Heart left ventricle (tissue), 13 donors: Measurements from ENCODE around the gene ESR2.

Experiments used
- CTCF ChIP-seq, 12 donors: fragments of 200-600 bp; sonication (generic) in 4 of 12; IDR thresholded peaks; one replicate each; pipeline versions ENCODE4 v1.5.0 to v1.8.0; 2018 to 2022; ENCODE audit warnings: antibody characterized with exemption in 12 of 12, mild to moderate bottlenecking in 5 of 12
- POLR2A ChIP-seq, 2 donors: fragments of 450-650 bp; IDR thresholded peaks; one replicate each; pipeline ENCODE4 v1.6.1; 2017; ENCODE audit warnings: antibody characterized with exemption in 2 of 2, mild to moderate bottlenecking in 2 of 2, moderate library complexity in 2 of 2
- donor health status: ischemic (EF 13 %, LVEDD 7.1; RV severe dilation, severe dysfunction).
- donor health status: DM: no; HTN: yes; CAD: no.
- donor health status: DM: no; HTN: no; CAD: no.
- donor health status: ischemic (EF 25% LVEDD 6.9; RV normal size, moderate dysfunction).
- donor health status: ischemic (EF 25% LVEDD 5.7; RV mildly dilated, moderate dysfunction).
- donor health status: ischemic (EF 35%, LVEDD 5.7; RV mildly dilated, moderate dysfunction).
- donor health status: nonischemic (EF 11% LVEDD 7.7; RV severe dilation, severe dysfunction).
- donor health status: DM: yes; HTN: yes; CAD: no.
- donor health status: PGD.
- donor health status: ischemic (EF 29% LVEDD 5.4; RV normal size, mild dysfunction).
- donor health status: nonischemic (EF 23%, LVEDD 6.1; RV moderate dilation, normal function).

GRCh38 chr14:64069634-64070359 is 224.4 kb downstream of the ESR2 start:
- TF ChIP-seq POLR2A (IDR thresholded peaks at IDR 0.05) (no peak), CTCF (IDR thresholded peaks at IDR 0.05) (no peak)
